ENCODE data around the gene TCTN2. TPM values are rescaled to one million over a fixed set of nuclear protein-coding genes. Genes with fewer than 3 reads are reported as not detected.

TCTN2 gene
- total and polyA plus RNA-seq, 9 of the 15 experiments (the other 6 are each of a cell fraction or from before 2014, with no cell fraction given), result 0.58 to 5.5 (median 3.6) TPM

DNA sequence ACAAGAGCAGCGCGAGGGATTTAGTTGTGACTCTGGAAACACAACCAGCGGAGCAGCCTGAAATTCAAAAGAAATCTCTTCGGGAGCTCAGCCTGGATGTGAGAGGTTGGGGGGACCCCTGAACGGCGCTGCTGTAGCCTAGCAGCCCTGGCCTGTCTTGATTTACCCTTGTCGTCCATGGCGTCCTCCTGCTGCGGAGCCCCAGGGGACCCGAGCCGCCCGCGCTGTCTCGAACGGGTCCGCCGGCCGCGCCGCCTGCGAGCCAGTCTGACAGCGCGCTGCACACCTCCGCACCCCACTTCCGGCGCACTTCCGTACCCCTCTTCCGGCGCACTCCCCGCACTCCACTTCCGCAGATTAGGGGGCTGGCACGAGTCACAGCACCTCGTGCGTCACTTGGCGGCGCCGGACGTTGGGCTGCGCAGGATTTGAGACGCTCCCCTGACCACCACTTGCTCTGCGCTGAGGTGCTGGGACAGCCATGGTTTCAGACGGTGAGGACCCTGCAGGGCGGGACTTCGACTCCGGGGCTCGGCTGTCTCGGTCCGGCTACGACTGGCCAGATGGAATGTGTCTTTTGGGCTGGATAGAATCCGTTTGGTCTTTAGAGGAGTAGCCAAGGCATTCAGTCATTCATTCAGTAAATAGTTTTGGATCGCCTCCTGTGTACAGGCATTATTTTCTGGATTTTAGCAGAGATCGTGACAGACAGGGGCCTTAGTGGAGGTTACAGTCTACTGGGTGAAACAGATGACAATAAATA, 37.4 kb upstream of the TCTN2 start, which contains the start of the genes EIF2B1 and GTF2H3 (continued):
- TF ChIP-seq, protein P1, sequence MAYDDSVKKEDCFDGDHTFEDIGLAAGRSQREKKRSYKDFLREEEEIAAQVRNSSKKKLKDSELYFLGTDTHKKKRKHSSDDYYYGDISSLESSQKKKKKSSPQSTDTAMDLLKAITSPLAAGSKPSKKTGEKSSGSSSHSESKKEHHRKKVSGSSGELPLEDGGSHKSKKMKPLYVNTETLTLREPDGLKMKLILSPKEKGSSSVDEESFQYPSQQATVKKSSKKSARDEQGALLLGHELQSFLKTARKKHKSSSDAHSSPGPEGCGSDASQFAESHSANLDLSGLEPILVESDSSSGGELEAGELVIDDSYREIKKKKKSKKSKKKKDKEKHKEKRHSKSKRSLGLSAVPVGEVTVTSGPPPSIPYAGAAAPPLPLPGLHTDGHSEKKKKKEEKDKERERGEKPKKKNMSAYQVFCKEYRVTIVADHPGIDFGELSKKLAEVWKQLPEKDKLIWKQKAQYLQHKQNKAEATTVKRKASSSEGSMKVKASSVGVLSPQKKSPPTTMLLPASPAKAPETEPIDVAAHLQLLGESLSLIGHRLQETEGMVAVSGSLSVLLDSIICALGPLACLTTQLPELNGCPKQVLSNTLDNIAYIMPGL (CRISPR knock-in tag; IDR thresholded peaks at IDR 0.05), result peak; percentile 88; the same call in 1 of the 2 replicates
- TF ChIP-seq, protein P2, sequence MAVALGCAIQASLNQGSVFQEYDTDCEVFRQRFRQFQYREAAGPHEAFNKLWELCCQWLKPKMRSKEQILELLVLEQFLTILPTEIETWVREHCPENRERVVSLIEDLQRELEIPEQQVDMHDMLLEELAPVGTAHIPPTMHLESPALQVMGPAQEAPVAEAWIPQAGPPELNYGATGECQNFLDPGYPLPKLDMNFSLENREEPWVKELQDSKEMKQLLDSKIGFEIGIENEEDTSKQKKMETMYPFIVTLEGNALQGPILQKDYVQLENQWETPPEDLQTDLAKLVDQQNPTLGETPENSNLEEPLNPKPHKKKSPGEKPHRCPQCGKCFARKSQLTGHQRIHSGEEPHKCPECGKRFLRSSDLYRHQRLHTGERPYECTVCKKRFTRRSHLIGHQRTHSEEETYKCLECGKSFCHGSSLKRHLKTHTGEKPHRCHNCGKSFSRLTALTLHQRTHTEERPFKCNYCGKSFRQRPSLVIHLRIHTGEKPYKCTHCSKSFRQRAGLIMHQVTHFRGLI (CRISPR knock-in tag; IDR thresholded peaks at IDR 0.05), result no peak
- peak; percentile 85 for TF ChIP-seq ZKSCAN1 (IDR thresholded peaks at IDR 0.05; ENCODE audit: low read depth, low read length)
- TF ChIP-seq, protein P3, sequence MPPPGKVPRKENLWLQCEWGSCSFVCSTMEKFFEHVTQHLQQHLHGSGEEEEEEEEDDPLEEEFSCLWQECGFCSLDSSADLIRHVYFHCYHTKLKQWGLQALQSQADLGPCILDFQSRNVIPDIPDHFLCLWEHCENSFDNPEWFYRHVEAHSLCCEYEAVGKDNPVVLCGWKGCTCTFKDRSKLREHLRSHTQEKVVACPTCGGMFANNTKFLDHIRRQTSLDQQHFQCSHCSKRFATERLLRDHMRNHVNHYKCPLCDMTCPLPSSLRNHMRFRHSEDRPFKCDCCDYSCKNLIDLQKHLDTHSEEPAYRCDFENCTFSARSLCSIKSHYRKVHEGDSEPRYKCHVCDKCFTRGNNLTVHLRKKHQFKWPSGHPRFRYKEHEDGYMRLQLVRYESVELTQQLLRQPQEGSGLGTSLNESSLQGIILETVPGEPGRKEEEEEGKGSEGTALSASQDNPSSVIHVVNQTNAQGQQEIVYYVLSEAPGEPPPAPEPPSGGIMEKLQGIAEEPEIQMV (tag; conservative IDR thresholded peaks at IDR 0.05; ENCODE audit: low read depth), result peak; percentile 82
- no peak for TF ChIP-seq PTTG1 (tag; IDR thresholded peaks at IDR 0.05; ENCODE audit: low read depth)
- peak; percentile 75 for TF ChIP-seq HNRNPLL (IDR thresholded peaks at IDR 0.05; ENCODE audit: low read depth, low read length, poor library complexity, severe bottlenecking)
- peak; percentile 33; the same call in 1 of the 2 replicates for TF ChIP-seq MAFK (IDR thresholded peaks at IDR 0.05; ENCODE audit: low read length)
- TF ChIP-seq, protein P4, sequence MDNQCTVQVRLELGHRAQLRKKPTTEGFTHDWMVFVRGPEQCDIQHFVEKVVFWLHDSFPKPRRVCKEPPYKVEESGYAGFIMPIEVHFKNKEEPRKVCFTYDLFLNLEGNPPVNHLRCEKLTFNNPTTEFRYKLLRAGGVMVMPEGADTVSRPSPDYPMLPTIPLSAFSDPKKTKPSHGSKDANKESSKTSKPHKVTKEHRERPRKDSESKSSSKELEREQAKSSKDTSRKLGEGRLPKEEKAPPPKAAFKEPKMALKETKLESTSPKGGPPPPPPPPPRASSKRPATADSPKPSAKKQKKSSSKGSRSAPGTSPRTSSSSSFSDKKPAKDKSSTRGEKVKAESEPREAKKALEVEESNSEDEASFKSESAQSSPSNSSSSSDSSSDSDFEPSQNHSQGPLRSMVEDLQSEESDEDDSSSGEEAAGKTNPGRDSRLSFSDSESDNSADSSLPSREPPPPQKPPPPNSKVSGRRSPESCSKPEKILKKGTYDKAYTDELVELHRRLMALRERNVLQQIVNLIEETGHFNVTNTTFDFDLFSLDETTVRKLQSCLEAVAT (IDR thresholded peaks at IDR 0.05), result peak; percentile 71 to 96; a peak in 3 of 4 replicates
- TF ChIP-seq ZNF143 (CRISPR knock-in tag; IDR thresholded peaks at IDR 0.05), result no peak
- TF ChIP-seq ZNF57 (CRISPR knock-in tag; IDR thresholded peaks at IDR 0.05), result no peak
- peak; percentile 65 for TF ChIP-seq GATAD2B (IDR thresholded peaks at IDR 0.05; ENCODE audit: borderline replicate concordance)
- TF ChIP-seq, protein P5, sequence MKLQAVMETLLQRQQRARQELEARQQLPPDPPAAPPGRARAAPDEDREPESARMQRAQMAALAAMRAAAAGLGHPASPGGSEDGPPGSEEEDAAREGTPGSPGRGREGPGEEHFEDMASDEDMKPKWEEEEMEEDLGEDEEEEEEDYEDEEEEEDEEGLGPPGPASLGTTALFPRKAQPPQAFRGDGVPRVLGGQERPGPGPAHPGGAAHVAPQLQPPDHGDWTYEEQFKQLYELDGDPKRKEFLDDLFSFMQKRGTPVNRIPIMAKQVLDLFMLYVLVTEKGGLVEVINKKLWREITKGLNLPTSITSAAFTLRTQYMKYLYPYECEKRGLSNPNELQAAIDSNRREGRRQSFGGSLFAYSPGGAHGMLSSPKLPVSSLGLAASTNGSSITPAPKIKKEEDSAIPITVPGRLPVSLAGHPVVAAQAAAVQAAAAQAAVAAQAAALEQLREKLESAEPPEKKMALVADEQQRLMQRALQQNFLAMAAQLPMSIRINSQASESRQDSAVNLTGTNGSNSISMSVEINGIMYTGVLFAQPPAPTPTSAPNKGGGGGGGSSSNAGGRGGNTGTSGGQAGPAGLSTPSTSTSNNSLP (IDR thresholded peaks at IDR 0.05; ENCODE audit: borderline replicate concordance, low read depth, low read length), result no peak
- 0 out of 2 replicates have a peak, but pooled peaks have one; percentile 21 for TF ChIP-seq SMAD4 (CRISPR knock-in tag; conservative IDR thresholded peaks at IDR 0.05)
- no peak for TF ChIP-seq CBFA2T2 (conservative IDR thresholded peaks at IDR 0.05)
- peak; percentile 81 for TF ChIP-seq SPI1 (IDR thresholded peaks at IDR 0.05; ENCODE audit: borderline replicate concordance, low read depth, low read length)
- TF ChIP-seq, protein P6, sequence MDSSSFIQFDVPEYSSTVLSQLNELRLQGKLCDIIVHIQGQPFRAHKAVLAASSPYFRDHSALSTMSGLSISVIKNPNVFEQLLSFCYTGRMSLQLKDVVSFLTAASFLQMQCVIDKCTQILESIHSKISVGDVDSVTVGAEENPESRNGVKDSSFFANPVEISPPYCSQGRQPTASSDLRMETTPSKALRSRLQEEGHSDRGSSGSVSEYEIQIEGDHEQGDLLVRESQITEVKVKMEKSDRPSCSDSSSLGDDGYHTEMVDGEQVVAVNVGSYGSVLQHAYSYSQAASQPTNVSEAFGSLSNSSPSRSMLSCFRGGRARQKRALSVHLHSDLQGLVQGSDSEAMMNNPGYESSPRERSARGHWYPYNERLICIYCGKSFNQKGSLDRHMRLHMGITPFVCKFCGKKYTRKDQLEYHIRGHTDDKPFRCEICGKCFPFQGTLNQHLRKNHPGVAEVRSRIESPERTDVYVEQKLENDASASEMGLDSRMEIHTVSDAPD (CRISPR knock-in tag; IDR thresholded peaks at IDR 0.05), result no peak
- TF ChIP-seq CREB1 (IDR thresholded peaks at IDR 0.05), result peak; percentile 100
- TF ChIP-seq CREB1 (CRISPR knock-in tag; IDR thresholded peaks at IDR 0.05), result peak; percentile 100

All from K562 (cell line).